ENCODE data around the gene OR10V1.

- TF ChIP-seq CTCF (IDR thresholded peaks at IDR 0.05) (no peak), POLR2A (IDR thresholded peaks at IDR 0.05) (no peak)
These were observed 17.4 kb upstream of the OR10V1 start for GRCh38 chr11:59730896-59731565.

Measured in heart left ventricle (tissue), 13 donors.